ENCODE results near the gene ADM2.
"Not testable (repeated sequence)": the region's sequence is repeated elsewhere in the genome, so short reads cannot be mapped to it uniquely, and the experiment has no call there.

ADM2 gene

DNA sequence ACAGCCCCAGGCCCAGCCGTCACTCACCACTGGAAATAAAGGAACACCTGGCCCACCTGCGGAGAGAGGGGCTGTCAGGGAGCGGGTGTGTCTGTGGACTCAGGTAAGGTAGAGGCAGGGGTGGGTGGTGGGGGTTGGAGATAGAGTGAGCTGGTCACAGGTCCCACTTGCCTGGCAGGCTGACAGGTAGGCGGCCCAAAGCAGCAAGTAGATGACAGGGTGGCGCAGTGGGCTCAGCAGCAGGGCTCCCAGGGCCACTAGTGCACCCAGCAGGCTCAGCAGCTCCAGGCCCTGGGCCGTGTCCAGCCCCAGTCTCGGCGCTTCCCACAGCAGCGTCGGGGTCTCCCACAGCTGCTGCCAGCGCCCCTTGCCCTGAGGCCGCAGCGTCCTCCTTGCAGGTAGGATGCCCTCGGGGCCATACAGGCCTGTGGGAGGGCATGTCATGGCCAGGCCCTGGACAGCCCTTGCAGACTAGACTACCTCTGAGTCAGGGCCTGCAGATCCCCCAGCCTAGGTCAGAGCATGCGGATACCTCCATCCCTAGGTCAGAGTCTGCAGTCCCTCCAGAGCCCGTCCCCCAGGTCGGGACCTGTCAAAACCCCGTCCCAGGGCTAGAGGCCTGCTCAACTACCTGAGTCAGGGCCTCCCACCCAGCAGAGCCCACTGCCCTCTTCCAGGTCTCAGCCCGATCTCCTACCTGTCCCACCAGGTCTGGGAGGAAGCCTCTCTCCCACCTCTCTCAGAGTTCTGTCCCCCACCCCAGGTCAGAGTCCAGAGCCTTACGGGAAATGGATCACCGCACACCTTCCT, 25.5 kb downstream of the ADM2 start:
- DNase-seq = no peak

DNA sequence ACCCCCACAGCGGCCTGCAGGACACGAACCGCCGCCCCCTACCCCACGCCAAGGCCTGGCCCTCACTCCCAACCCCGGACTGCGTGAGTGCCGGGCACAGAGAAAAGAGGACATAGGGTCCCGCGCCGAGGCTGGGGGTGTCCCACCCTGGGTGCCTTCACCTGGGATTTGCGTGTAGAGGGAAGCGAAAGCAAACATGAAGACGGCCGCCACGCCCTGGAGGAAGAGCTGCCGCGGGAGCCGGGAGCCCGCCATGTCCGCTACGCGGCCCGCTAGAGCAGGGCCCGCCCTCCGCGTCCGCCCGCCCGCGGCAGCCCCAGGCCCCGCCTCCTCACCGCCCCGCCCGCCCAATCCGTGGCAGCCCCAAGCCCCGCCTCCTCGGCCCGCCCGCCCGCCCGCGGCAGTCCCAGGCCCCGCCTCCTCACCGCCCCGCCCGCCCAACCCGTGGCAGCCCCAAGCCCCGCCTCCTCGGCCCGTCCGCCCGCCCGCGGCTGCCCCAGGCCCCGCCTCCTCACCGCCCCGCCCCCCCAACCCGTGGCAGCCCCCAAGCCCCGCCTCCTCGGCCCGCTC, 26.2 kb downstream of the ADM2 start, which contains the start of gene LMF2:
Gene LMF2, minus strand, starts transcription at position 282 of the 570 bp plus-strand sequence. Its CDS starts 27 bp downstream, at position 255.
- peak; percentile 91 for DNase-seq

DNA sequence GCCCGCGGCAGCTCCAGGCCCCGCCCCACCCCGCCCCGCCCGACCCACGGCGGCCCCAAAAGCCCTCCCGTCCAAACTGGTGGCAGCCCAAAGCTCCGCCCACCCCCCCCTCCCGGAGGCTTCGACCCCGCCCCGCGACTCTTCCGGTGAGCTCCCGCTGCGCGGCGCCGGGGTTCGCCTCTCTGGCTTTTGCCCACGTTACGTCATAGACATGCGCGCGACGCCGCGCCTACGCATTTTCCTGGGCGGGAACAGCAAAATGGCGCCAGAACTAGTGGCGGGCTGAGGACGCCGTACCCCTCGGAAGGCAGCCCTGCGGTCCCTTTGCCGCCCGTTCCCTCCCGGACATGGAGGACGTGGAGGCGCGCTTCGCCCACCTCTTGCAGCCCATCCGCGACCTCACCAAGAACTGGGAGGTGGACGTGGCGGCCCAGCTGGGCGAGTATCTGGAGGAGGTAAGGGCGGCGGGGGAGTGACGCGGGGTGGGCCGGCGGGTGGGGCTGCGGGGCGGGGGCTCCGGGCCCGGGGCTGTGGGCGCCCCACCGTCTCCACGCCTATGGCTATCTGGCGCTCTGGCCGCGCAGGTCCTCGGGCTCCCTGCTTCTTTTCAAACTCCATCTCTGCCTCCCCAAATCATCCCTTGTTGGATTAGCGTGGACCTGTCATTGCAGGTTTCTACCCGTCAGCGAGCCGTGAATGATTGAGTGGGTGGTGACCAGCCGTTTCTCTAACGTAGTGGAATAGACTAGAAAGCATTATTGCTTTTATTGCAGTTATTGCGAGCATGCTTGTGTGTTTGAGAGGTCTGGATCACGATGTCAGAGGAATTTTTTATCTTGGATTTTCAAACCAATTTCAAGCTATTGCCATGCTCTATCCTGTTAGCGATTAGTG, 26.9 kb downstream of the ADM2 start, which contains the start of gene NCAPH2:
Gene NCAPH2, plus strand, starts transcription at position 234 of the 894 bp plus-strand sequence. Its CDS starts 114 bp downstream, at position 348.
- DNase-seq = peak; percentile 98

DNA sequence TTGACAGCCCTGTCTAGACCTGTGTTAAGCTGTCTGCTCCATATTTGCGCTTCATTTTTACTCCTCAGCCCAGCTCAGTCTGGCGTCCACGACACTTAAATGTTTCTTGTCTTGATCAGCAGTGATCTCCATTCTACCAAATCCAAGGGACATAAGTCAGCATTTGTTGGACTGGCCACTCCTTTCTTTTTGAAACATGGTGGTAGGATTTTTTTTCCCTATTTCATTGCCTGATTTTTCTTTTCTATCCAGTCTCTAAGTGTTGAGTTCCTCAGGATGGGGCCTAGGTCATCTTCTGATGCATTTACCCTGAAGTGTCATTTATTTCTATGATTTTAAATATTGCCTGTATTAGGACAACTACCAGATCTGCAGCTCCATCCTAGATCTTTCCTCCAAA, 27.6 kb downstream of the ADM2 start:
- DNase-seq = no peak

DNA sequence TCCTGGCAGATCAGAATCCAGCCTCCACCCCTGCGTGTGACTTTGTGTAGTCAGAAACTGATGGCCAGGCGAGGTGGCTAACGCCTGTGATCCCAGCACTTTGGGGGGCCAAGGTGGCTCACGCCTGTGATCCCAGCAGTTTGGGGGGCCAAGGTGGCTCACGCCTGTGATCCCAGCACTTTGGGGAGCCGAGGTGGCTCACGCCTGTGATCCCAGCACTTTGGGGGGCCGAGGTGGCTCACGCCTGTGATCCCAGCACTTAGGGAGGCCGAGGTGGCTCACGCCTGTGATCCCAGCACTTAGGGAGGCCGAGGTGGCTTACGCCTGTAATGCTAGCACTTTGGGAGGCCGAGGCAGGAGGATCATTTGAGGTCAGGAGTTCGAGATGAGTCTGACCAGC, 31.8 kb downstream of the ADM2 start:
- DNase-seq = no peak

DNA sequence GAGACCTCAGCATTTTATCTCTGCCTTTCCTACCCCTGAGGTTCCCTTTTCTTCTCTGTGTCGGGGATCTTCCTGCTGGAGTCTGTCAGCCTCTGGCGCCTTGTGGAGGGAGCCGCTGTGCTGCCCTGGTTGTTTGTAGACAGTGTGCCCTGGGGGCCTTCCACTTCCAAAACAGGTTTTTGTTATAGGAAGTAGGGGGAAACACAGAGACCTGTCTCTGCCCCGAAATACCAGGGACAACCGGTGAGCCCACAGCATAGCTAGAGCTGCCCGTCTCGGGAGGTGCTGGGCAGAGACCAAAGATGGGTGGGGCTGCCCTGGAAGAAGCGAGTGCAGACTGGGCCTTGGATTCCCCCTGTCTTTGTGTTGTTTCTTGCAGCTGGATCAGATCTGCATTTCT, 34.7 kb downstream of the ADM2 start:
- no peak for DNase-seq

DNA sequence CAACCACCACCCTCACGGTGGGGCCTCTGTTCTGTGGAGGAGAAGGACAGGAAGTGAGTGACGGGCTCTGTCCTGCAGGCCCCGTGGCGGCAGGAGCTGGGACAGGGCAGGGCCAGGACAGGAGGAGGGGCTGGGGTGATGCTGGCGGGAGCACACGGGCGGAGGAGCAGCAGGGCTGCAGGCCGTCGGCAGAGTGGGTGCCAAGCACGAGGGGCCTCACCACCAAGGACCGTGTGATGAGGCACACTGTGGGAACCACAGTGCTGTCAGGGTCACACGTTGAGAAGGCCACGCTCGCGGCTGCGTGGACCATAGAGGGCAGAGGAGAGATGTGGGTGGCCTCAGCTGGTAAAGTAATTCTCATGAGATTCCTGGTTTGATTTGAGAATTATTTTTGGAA, 35.5 kb downstream of the ADM2 start:
- DNase-seq = no peak

DNA sequence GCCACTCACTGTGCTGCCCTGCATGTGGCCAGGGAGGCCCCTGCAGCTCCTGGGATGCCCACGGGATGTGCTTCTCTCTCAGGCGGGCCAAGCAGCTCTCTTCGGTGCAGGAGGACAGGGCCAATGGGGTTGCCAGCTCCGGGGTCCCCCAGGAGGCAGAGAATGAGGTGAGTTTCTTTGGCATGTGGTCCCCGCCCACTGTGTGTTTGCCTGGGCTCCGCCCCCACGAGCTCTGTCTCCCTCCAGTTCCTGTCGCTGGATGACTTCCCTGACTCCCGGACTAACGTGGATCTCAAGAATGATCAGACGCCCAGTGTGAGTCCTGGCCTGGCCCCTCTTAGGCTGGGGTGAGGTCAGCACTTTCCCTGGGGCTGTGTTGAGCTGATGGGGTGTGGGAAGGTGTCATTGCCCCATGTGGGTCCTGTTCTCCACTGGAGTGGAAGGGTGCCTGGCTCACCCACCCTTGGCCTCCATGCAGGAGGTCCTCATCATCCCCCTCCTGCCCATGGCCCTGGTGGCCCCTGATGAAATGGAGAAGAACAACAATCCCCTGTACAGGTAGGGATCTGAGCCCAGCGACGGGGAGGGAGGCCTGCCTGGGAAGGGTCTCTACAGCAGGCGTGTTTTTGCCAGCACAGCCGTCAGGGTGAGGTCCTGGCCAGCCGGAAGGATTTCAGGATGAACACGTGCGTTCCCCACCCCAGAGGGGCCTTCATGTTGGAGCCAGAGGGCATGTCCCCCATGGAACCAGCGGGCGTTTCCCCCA, 36.3 kb downstream of the ADM2 start:
- no peak for DNase-seq

DNA sequence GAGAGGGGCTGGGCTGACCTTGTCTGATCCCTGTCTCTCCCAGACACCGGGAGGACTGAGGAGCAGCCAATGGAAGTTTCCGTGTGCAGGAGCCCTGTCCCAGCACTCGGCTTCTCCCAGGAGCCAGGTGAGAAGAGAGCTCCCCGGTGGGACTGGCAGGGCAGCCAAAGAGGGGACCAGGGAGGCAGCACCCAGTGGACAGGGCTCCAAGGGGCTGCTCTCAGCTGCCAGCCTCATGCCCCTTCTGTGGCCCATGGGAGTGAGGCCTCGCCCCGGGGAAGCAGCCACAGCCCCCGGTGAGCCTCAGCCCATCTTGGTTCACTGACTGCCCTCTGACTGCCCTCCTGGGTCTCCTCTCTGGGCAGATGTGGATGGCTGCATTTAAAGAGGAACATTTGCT, 37.3 kb downstream of the ADM2 start:
- no peak for DNase-seq

DNA sequence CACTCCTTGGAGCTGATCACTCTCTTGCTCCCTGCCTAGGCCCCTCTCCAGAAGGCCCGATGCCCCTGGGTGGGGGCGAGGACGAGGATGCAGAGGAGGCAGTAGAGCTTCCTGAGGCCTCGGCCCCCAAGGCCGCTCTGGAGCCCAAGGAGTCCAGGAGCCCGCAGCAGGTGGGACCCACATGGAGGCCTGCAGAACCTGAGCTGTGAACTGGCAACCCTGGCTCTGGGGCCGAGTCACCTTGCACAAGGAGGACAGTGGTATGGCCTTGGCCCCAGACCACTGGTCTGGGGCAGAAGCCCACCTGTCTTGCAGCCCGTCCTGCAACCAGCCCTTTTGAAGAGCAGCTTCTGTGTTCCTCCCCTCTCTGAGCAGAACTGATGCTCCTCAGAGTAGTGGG, 37.8 kb downstream of the ADM2 start:
- no peak for DNase-seq

DNA sequence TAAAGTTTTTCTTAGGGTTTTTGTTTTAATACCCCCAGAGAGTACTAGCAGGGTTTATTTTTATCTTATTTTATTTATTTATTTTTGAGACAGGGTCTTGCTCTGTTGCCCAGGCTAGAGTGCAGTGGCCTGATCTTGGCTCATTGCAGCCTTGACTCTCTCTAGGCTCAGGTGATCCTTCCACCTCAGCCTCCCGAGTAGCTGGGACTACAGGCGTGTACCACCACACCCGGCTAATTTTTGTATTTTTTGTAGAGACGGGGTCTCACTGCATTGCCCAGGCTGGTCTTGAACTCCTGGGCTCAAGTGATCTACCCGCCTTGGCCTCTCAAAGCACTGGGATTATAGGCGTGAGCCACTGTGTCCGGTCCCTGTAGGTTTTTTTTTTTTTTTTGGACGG, 38.8 kb downstream of the ADM2 start:
- not testable (repeated sequence) for DNase-seq

DNA sequence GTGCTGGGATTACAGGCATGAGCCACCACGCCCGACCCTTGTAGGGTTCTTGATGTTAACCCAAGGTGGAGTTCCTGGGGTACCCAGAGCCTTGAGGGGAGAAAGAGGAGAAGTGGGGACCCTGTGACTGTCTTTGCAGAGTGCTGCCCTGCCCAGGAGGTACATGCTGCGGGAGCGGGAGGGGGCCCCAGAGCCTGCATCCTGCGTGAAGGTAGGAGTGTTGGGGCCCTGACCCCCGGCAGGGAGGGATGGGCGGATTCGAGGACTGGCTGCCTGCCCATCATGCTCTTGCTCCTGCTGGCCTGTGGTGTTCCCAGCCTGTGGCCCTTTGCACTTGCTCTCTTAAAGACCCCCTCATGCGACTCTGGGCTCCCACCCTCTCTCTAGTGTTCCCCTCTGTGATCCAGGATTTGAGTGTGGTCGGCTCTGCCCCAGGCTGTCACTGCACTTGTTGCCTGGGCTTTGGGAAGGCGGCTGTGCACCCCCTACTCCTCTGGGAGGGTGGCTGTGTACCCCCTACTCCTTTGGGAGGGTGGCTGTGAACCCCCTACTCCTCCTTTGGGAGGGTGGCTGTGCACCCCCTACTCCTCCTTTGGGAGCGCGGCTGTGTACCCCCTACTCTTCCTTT, 39.6 kb downstream of the ADM2 start:
- DNase-seq = no peak

DNA sequence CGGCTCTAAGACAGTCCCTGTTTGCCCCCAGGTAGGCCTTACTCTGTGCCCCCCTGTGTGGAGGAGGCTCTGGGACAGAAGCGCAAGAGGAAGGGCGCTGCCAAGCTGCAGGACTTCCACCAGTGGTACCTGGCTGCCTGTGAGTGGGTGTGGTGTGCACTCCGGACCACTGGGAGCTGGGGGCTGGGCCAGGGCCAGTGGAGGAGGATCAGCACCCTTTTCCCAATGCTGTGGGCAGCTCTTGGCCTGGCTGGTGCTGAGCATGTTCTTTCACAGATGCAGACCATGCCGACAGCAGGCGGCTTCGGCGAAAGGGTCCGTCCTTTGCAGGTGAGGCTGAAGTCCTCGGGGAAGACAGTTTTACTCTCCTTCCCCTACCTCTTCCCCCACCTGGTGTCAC, 40.4 kb downstream of the ADM2 start:
- no peak for DNase-seq

DNA sequence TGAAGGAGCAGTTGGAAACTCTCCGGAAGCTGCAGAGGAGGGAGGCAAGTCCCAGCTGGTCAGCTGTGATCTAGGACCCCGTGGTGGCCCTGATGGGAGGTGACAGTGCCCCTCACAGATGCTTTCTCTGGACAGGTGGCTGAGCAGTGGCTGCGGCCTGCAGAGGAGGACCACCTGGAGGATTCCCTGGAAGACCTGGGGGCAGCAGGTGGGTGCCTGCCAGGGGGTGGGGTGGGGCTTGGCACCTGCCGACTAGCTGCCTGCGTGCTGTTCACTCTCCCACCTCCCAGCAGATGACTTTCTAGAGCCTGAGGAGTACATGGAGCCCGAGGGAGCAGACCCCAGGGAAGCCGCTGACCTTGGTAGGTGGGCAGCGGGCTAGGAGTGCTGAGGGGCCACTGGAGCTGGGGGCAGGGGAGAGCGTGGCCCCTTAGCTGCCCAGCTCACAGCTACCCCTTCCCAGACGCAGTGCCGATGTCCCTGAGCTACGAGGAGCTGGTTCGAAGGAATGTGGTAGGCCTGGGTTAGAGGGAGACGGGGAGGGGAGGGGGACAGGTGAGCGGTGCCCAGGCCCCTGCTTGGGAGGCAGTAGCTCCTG, 41.0 kb downstream of the ADM2 start:
- DNase-seq = no peak

DNA sequence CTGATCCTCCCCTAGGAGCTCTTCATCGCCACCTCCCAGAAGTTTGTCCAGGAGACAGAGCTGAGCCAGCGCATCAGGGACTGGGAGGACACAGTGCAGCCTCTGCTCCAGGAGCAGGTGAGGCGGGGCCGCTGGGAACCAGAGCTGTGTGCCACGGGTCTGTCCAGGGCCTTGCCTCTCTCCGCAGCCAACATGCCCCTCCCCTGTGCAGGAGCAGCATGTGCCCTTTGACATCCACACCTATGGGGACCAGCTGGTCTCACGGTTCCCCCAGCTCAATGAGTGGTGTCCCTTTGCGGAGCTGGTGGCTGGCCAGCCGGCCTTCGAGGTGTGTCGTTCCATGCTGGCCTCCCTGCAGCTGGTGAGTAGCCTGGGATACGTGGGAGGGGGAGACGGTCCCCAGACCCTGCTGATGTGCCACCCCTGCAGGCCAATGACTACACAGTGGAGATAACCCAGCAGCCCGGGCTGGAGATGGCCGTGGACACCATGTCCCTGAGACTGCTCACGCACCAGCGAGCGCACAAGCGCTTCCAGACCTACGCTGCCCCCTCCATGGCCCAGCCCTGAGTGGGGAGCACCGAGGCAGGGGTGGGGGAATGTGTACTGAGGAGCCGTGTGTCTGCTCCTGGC, 41.6 kb downstream of the ADM2 start:
- no peak for DNase-seq

DNA sequence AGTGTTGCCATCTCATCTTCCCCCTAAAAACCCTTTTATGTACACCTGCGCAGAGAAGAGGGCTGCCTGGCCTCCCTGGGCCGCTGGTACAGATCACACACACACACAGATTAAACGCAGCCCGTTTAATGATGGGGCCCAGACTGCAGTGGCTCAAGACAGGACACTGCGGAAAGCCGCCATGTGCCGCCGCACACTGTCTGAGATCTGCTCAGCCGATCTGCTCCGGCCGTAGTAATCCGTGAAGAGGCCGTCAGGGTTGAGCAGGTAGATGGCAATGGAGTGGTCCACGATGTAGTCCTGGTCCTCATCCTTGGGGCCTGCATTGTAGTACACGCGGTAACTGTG, 42.1 kb downstream of the ADM2 start:
- no peak for DNase-seq

DNA sequence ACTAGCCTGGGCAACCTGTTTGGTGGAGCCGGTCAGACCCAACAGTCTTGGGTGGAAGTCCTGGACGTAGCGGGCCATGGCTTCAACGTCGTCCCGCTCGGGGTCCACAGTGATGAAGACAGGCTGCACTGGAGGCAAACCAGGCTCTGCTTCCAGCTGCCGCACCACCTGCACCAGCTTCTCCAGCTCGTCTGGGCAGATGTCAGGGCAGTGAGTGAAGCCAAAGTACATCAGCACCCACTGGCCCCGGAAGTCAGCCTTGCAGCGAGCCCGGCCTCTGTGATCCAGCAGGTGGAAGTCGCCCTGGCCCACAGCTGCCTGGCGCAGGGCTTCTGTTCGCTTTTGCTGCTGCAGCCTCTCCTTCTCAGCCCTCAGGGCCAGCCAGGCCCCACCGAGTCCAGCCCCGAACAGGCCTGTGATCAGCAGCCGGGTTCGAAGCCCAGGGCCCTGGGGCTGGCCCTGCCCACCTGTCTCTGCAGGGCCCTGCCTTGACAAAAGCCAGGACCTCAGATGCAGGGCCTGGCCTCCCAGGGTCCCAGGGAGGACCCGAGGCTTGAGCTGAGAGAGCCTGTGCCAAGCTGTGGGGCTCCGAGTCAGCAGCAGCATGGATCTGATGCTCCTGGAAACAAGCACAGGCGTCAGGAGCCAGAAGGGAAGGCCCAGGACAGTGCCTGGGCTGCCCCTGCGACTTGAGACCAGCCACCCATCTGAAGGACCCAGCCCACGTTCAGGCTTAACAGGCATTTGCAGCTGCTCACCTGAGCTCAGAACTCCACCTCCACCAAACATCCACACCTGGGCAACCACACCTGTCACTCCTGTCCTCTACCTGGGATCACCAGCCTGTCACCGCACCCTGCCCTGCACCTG, 42.7 kb downstream of the ADM2 start:
- DNase-seq = no peak

DNA sequence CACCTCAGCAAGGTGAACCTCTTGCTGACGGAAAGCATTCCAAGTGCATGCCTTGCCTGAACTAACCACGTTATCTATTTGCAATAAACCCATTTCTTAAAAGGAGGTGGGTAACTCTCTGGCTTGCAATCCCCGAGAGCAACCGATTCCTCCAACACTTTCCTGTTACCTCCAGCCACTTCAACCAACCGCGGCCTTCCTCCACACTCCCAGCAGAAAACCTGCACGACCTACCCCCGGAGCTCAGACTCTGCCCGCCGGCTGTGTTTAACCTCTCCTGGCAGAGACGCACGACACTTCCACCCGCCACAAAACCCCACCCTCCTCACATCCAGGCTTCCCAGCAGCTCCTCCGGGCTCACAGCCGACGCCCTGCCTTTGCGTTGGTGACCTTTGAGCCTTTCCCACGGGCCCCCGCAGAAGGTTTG, 43.3 kb downstream of the ADM2 start:
- no peak for DNase-seq

DNA sequence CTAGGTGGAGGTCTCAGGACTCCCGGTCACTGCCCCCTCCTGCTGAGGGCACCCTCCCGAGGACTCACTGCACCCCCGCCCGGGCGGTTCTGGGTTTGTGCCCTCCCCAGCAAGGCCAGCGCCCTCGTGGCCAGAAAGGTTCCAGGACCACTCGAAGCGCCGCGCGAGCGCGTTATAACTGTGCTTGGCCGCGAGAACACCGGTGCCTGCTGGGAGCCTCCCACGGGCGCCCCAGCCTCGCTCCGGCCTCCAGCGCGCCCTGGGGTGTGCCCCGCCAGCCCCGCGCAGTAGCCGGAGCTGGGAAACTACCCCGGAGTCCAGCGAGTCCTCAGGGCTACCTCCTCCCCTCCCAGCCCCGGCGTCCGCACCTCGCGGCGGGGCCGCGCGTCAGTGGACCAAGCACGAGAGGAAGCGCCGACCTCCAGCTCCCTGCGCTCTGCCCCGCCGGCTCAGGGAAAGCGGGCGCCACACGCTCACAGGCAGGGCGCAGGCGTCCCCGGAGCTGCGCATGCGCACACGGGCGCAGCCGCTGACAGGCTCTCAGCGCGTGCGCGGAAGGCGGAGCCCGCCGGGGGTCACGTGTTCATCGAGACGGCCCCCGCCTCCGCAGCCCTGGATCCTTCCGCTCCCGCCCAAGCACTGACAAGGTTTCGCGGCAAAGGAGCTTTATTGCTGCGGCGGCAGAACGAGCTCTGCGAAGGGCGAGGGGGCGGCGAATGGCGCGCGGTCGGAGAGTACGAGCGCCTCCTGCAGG, 43.9 kb downstream of the ADM2 start, which contains the start of gene SCO2:
Gene SCO2, minus strand, starts transcription at position 495 of the 754 bp plus-strand sequence. CDS start 1,187 bp downstream, outside the sequence.
- DNase-seq = peak; percentile 98

DNA sequence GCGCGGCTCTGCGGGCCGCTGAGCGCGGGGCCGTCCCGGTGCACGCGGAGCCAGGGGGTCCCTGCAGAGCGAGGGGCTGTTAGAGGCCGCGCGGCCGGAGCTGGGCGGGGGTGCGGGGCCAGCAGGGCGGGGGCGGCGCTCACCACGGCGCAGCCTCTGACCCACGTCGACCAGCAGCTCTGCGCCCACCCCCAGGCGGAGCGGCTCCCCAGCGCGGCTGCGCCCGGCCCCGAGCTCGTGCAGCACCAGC, 44.4 kb downstream of the ADM2 start:
- no peak for DNase-seq

All from stimulated activated CD4-positive, alpha-beta T cell treated with anti-CD3 and anti-CD28 coated beads, Interleukin-4, amount 100 ng/mL, for 24 hours (primary cell).